Measurements from ENCODE around the gene NRG2. TPM values are rescaled to one million over a fixed set of nuclear protein-coding genes. Genes with fewer than 3 reads are reported as not detected.

The NRG2 gene
- total RNA-seq, 1 experiment from 2014 or later, result 2.8 TPM

- H3K27me3 ChIP-seq, result no peaks in the 10 kb centered on the region
- H3K36me3 ChIP-seq, result no peaks in the 10 kb centered on the region
- H3K9me3 ChIP-seq, result no peaks in the 10 kb centered on the region
- H3K4me3 ChIP-seq, result no peak overlapping the region
- no peak for DNase-seq
Measured at GRCh38 chr5:139912804-139913203, 130.3 kb downstream of the NRG2 start.

- Histone ChIP-seq H3K9me3 (no peaks in the 10 kb centered on the region), H3K27me3 (no peaks in the 10 kb centered on the region), H3K36me3 (no peaks in the 10 kb centered on the region), H3K4me3 (no peak overlapping the region)
- DNase-seq, result peak; percentile 28
Measured at GRCh38 chr5:139912158-139912557, 130.9 kb downstream of the NRG2 start.

GRCh38 chr5:139911425-139912120 is 131.5 kb downstream of the NRG2 start:
- H3K36me3 ChIP-seq, result no peaks in the 10 kb centered on the region
- DNase-seq, result no peak
- H3K27me3 ChIP-seq, result no peaks in the 10 kb centered on the region
- no peak overlapping the region for H3K4me3 ChIP-seq
- no peaks in the 10 kb centered on the region for H3K9me3 ChIP-seq

GRCh38 chr5:139910901-139911300 is 132.2 kb downstream of the NRG2 start:
- DNase-seq, result no peak
- Histone ChIP-seq H3K36me3 (no peaks in the 10 kb centered on the region), H3K27me3 (no peaks in the 10 kb centered on the region), H3K9me3 (no peaks in the 10 kb centered on the region), H3K4me3 (no peak overlapping the region)

- no peak for DNase-seq
- Histone ChIP-seq H3K4me3 (no peak overlapping the region), H3K9me3 (no peaks in the 10 kb centered on the region), H3K36me3 (no peaks in the 10 kb centered on the region), H3K27me3 (no peaks in the 10 kb centered on the region)
Measured at GRCh38 chr5:139910036-139910435, 133.1 kb downstream of the NRG2 start.

GRCh38 chr5:139908749-139909148 is 134.3 kb downstream of the NRG2 start:
- no peaks in the 10 kb centered on the region for H3K36me3 ChIP-seq
- H3K9me3 ChIP-seq, result no peaks in the 10 kb centered on the region
- DNase-seq, result peak; percentile 59
- H3K4me3 ChIP-seq, result no peak overlapping the region
- peaks cover 4% of the 10 kb centered on the region; the same call in 1 of the 2 replicates for H3K27me3 ChIP-seq

GRCh38 chr5:139906661-139907060 is 136.4 kb downstream of the NRG2 start:
- no peak for DNase-seq
- no peak overlapping the region for H3K4me3 ChIP-seq
- no peaks in the 10 kb centered on the region for H3K9me3 ChIP-seq
- H3K36me3 ChIP-seq, result no peaks in the 10 kb centered on the region
- H3K27me3 ChIP-seq, result peaks cover 4% of the 10 kb centered on the region; the same call in 1 of the 2 replicates

- no peak for DNase-seq
- Histone ChIP-seq H3K27me3 (peaks cover 4% of the 10 kb centered on the region; the same call in 1 of the 2 replicates), H3K9me3 (no peaks in the 10 kb centered on the region), H3K36me3 (no peaks in the 10 kb centered on the region), H3K4me3 (no peak overlapping the region)
Measured at GRCh38 chr5:139904816-139905661, 138.1 kb downstream of the NRG2 start.

GRCh38 chr5:139904566-139904815 is 138.6 kb downstream of the NRG2 start:
- Histone ChIP-seq H3K27me3 (peaks cover 4% of the 10 kb centered on the region; the same call in 1 of the 2 replicates), H3K4me3 (peak overlapping the region; percentile 21)

GRCh38 chr5:139903795-139904565 is 139.1 kb downstream of the NRG2 start:
- H3K9me3 ChIP-seq, result no peaks in the 10 kb centered on the region
- no peaks in the 10 kb centered on the region for H3K36me3 ChIP-seq
- DNase-seq, result no peak
- peak overlapping the region; percentile 21 for H3K4me3 ChIP-seq
- H3K27me3 ChIP-seq, result peaks cover 4% of the 10 kb centered on the region; the same call in 1 of the 2 replicates

More at GRCh38 chr5:139904566-139904815, 138.6 kb downstream of the NRG2 start:
- DNase-seq, result no peak
- H3K9me3 ChIP-seq, result no peaks in the 10 kb centered on the region
- H3K36me3 ChIP-seq, result no peaks in the 10 kb centered on the region

GRCh38 chr5:139903450-139903794 is 139.7 kb downstream of the NRG2 start:
- Histone ChIP-seq H3K4me3 (no peak overlapping the region), H3K36me3 (no peaks in the 10 kb centered on the region), H3K27me3 (peaks cover 4% of the 10 kb centered on the region; the same call in 1 of the 2 replicates), H3K9me3 (no peaks in the 10 kb centered on the region)
- no peak for DNase-seq

GRCh38 chr5:139901986-139902385 is 141.1 kb downstream of the NRG2 start:
- no peak overlapping the region for H3K4me3 ChIP-seq
- no peaks in the 10 kb centered on the region for H3K9me3 ChIP-seq
- H3K36me3 ChIP-seq, result no peaks in the 10 kb centered on the region
- peaks cover 4% of the 10 kb centered on the region; the same call in 1 of the 2 replicates for H3K27me3 ChIP-seq
- no peak for DNase-seq

GRCh38 chr5:139901251-139901575 is 141.9 kb downstream of the NRG2 start:
- peaks cover 4% of the 10 kb centered on the region; the same call in 1 of the 2 replicates for H3K27me3 ChIP-seq
- H3K4me3 ChIP-seq, result no peak overlapping the region
- DNase-seq, result no peak
- H3K36me3 ChIP-seq, result no peaks in the 10 kb centered on the region
- H3K9me3 ChIP-seq, result no peaks in the 10 kb centered on the region

- no peak for DNase-seq
- Histone ChIP-seq H3K27me3 (peaks cover 4% of the 10 kb centered on the region; the same call in 1 of the 2 replicates), H3K36me3 (no peaks in the 10 kb centered on the region), H3K9me3 (no peaks in the 10 kb centered on the region), H3K4me3 (no peak overlapping the region)
Measured at GRCh38 chr5:139900546-139901250, 142.4 kb downstream of the NRG2 start.

GRCh38 chr5:139898981-139899380 is 144.1 kb downstream of the NRG2 start:
- Histone ChIP-seq H3K4me3 (no peak overlapping the region), H3K27me3 (no peaks in the 10 kb centered on the region), H3K36me3 (no peaks in the 10 kb centered on the region), H3K9me3 (no peaks in the 10 kb centered on the region)
- no peak for DNase-seq

- no peaks in the 10 kb centered on the region for H3K27me3 ChIP-seq
- DNase-seq, result no peak
- H3K4me3 ChIP-seq, result no peak overlapping the region
- H3K9me3 ChIP-seq, result no peaks in the 10 kb centered on the region
- no peaks in the 10 kb centered on the region for H3K36me3 ChIP-seq
Measured at GRCh38 chr5:139897982-139898381, 145.1 kb downstream of the NRG2 start.

- no peaks in the 10 kb centered on the region for H3K36me3 ChIP-seq
- no peak overlapping the region for H3K4me3 ChIP-seq
- H3K9me3 ChIP-seq, result no peaks in the 10 kb centered on the region
- no peaks in the 10 kb centered on the region for H3K27me3 ChIP-seq
- DNase-seq, result no peak
Measured at GRCh38 chr5:139897342-139897741, 145.8 kb downstream of the NRG2 start.
